CD4-positive, alpha-beta memory T cell (primary cell): Measurements from ENCODE around the gene ACTL7B. TPM values are rescaled to one million over a fixed set of nuclear protein-coding genes. Genes with fewer than 3 reads are reported as not detected.

Experiments used
- CTCF ChIA-PET: fragments of 350-600 bp; sonication (Branson Sonifier 250); formaldehyde crosslinking; loops from one replicate; lab custom pipeline; 2021; ENCODE audit warnings: inconsistent platforms; ENCODE audit not compliant: partially characterized antibody; lab: Charles Lee
- POLR2A ChIA-PET: fragments of 350-600 bp; sonication (Branson Sonifier 250); formaldehyde crosslinking; loops from one replicate; lab custom pipeline; 2021; ENCODE audit not compliant: partially characterized antibody; lab: Charles Lee
- DNase-seq, 5 donors: peaks; one replicate each; pipeline versions ENCODE4 v3.0.0 to v3.0.0-alpha.2; 2020 to 2022; ENCODE audit warnings: mixed read lengths in 1 of 5
- H3K27ac ChIP-seq: one replicate; pipeline ENCODE4 v1.7.0; 2013; ENCODE audit warnings: low read depth, low read length
- H3K27me3 ChIP-seq: 2 replicates; pipeline ENCODE4 v1.7.0; 2013; ENCODE audit warnings: mild to moderate bottlenecking, low read length, moderate library complexity; ENCODE audit not compliant: insufficient read depth
- H3K36me3 ChIP-seq: 2 replicates; pipeline ENCODE4 v1.7.0; 2013; ENCODE audit warnings: mild to moderate bottlenecking, low read length, moderate library complexity; ENCODE audit not compliant: insufficient read depth
- H3K4me1 ChIP-seq: 2 replicates; pipeline ENCODE4 v1.7.0; 2013; ENCODE audit warnings: mild to moderate bottlenecking, low read length, moderate library complexity; ENCODE audit not compliant: insufficient read depth
- H3K4me3 ChIP-seq, 2 donors: one replicate each; pipeline ENCODE4 v1.7.0; 2013; ENCODE audit warnings: low read length in 2 of 2, mild to moderate bottlenecking in 1 of 2
- H3K9me3 ChIP-seq, 2 donors: one replicate each; pipeline ENCODE4 v1.7.0; 2013; ENCODE audit warnings: low read length in 2 of 2, control low read depth in 1 of 2; ENCODE audit not compliant: control insufficient read depth in 1 of 2
- H3K27ac Mint-ChIP-seq, 7 donors: one replicate each; pipeline ENCODE4 v1.8.0; 2020 to 2021; ENCODE audit warnings: mixed read lengths in 7 of 7, mild to moderate bottlenecking in 6 of 7, inconsistent platforms in 3 of 7, moderate library complexity in 3 of 7
- H3K27me3 Mint-ChIP-seq, 2 donors: one replicate each; pipeline ENCODE4 v1.8.0; 2020 to 2021; ENCODE audit warnings: mixed read lengths in 2 of 2
- H3K36me3 Mint-ChIP-seq, 2 donors: one replicate each; pipeline ENCODE4 v1.8.0; 2020 to 2021; ENCODE audit warnings: mixed read lengths in 2 of 2, inconsistent platforms in 1 of 2, mild to moderate bottlenecking in 1 of 2
- H3K4me1 Mint-ChIP-seq, 4 donors: one replicate each; pipeline ENCODE4 v1.8.0; 2020 to 2021; ENCODE audit warnings: mixed read lengths in 4 of 4, mild to moderate bottlenecking in 1 of 4
- H3K4me3 Mint-ChIP-seq, 8 donors: one replicate each; pipeline ENCODE4 v1.8.0; 2020 to 2021; ENCODE audit warnings: mixed read lengths in 8 of 8, mild to moderate bottlenecking in 7 of 8, moderate library complexity in 6 of 8, inconsistent platforms in 3 of 8
- H3K9me3 Mint-ChIP-seq, 8 donors: one replicate each; pipeline ENCODE4 v1.8.0; 2020 to 2021; ENCODE audit warnings: mixed read lengths in 8 of 8, mild to moderate bottlenecking in 5 of 8, inconsistent platforms in 3 of 8, moderate library complexity in 1 of 8
- intact Hi-C: fragments of 100-400 bp; cut with micrococcal nuclease; formaldehyde crosslinking; loops from one replicate; pipeline ENCODE4 v1.15.1; 2023
- polyA plus RNA-seq, 2 donors: library from polyadenylated mRNA; unstranded; fragments of 300-500 nt; fragmentation: Illumina TruSeq; gene quantifications; one replicate each; pipeline ENCODE4 v1.2.3, GENCODE V29; 2021
- total RNA-seq, 2 experiments: library from RNA; stranded (reverse); gene quantifications; one replicate each; pipeline ENCODE4 v1.2.3, GENCODE V29; 2021

ACTL7B gene
- total and polyA plus RNA-seq, 4 experiments from 2014 or later: 0.15 TPM; not detected in 3

DNA sequence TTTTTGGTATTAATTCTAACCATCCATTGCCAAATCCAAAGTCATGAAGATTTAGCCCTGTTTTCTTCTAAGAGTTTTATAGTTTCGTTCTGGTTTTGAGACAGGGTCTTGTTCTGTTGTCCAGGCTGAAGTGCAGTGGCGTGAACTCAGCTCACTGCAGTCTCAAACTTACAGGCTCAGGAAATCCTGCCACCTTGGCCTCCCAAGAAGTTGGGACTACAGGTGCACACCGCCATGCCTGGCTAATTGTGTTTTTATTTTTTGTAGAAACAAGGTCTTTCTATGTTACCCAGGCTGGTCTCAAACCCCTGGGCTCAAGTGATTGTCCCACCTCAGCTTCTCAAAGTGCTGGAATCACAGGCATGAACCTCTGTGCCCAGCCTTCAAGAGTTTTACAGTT lies 27.3 kb upstream of the ACTL7B start:
- Mint-ChIP-seq H3K4me1 (peaks cover 0 to 2% (median 0%) of the 10 kb centered on the region in 4 donors), H3K27ac (peak overlapping the region in 1 of 7 donors; percentile 43), H3K4me3 (no peak overlapping the region), H3K36me3 (peaks cover 57 to 61% of the 10 kb centered on the region in 2 donors), H3K27me3 (no peaks in the 10 kb centered on the region), H3K9me3 (no peaks in the 10 kb centered on the region)
- Histone ChIP-seq H3K4me1 (no peaks in the 10 kb centered on the region), H3K36me3 (peaks cover 46% of the 10 kb centered on the region), H3K4me3 (no peak overlapping the region), H3K27me3 (no peaks in the 10 kb centered on the region), H3K27ac (no peak overlapping the region), H3K9me3 (no peaks in the 10 kb centered on the region)
- DNase-seq: no peak
- intact Hi-C loops: loop anchor here (10.0 kb wide), 1 partner anchor 312 kb away; no protein-coding TSS in a partner anchor
- POLR2A ChIA-PET: no interaction called here
- CTCF ChIA-PET: no interaction called here

GRCh38 chr9:108882052-108882888 lies 26.5 kb upstream of the ACTL7B start:
- H3K4me3 Mint-ChIP-seq: no peak overlapping the region
- H3K27me3 Mint-ChIP-seq: no peaks in the 10 kb centered on the region
- Histone ChIP-seq H3K27ac (no peak overlapping the region), H3K36me3 (peaks cover 50% of the 10 kb centered on the region), H3K4me1 (no peaks in the 10 kb centered on the region), H3K27me3 (no peaks in the 10 kb centered on the region), H3K4me3 (no peak overlapping the region), H3K9me3 (no peaks in the 10 kb centered on the region)
- ChIA-PET CTCF (no interaction called here), POLR2A (no interaction called here)
- no peaks in the 10 kb centered on the region for H3K9me3 Mint-ChIP-seq
- DNase-seq: no peak
- peaks cover 0 to 2% (median 0%) of the 10 kb centered on the region in 4 donors for H3K4me1 Mint-ChIP-seq
- peak overlapping the region in 2 of 7 donors; percentile 26 to 72 for H3K27ac Mint-ChIP-seq
- peaks cover 59 to 65% of the 10 kb centered on the region in 2 donors for H3K36me3 Mint-ChIP-seq
- intact Hi-C loops: loop anchor here (10.0 kb wide), 1 partner anchor 313 kb away; no protein-coding TSS in a partner anchor

DNA sequence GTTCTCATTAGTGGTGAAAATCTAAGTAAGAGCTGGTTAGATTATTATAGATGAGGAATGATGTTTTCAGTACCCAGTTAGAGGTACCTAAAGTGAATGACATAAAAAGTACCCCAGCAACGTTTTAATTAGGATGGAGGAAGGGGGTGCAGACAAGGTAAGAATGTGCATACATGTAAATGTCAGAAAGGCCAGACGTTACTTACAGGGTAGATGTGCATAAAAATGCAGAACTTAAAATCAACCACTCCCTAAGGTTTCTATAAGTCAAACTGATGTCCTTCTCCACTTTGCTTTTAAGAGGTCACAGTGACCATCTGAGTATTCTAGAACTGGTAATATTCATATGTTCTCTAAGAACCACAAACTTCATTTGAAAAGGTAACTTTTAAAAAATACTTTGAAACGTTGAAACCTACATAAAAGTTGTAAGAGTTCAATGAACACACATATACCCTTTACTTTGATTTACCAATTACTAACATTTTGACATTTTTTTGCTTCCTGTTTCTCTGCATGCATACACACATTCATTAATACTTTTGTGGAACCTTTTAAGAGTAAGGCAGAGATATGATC lies 25.0 kb upstream of the ACTL7B start:
- Histone ChIP-seq H3K27me3 (no peaks in the 10 kb centered on the region), H3K36me3 (peaks cover 55% of the 10 kb centered on the region), H3K4me1 (no peaks in the 10 kb centered on the region), H3K9me3 (no peaks in the 10 kb centered on the region), H3K27ac (no peak overlapping the region), H3K4me3 (no peak overlapping the region)
- no peak for DNase-seq
- peaks cover 62 to 63% of the 10 kb centered on the region in 2 donors for H3K36me3 Mint-ChIP-seq
- ChIA-PET CTCF (no interaction called here), POLR2A (no interaction called here)
- H3K27me3 Mint-ChIP-seq: no peaks in the 10 kb centered on the region
- no peak overlapping the region for H3K4me3 Mint-ChIP-seq
- intact Hi-C loops: loop anchor here (10.0 kb wide), 1 partner anchor 314 kb away; no protein-coding TSS in a partner anchor
- peaks cover 0 to 2% (median 0%) of the 10 kb centered on the region in 4 donors for H3K4me1 Mint-ChIP-seq
- H3K27ac Mint-ChIP-seq: no peak overlapping the region
- H3K9me3 Mint-ChIP-seq: no peaks in the 10 kb centered on the region

- Histone ChIP-seq H3K4me1 (no peaks in the 10 kb centered on the region), H3K9me3 (no peaks in the 10 kb centered on the region), H3K36me3 (peaks cover 63% of the 10 kb centered on the region), H3K27me3 (no peaks in the 10 kb centered on the region), H3K4me3 (no peak overlapping the region), H3K27ac (no peak overlapping the region)
- Mint-ChIP-seq H3K27me3 (no peaks in the 10 kb centered on the region), H3K4me1 (no peaks in the 10 kb centered on the region), H3K4me3 (no peak overlapping the region), H3K36me3 (peaks cover 74 to 84% of the 10 kb centered on the region in 2 donors), H3K27ac (no peak overlapping the region), H3K9me3 (no peaks in the 10 kb centered on the region)
- ChIA-PET POLR2A (no interaction called here), CTCF (no interaction called here)
- intact Hi-C loops: no loop called here
- no peak for DNase-seq
Observed at GRCh38 chr9:108877524-108877923, 21.7 kb upstream of the ACTL7B start.

DNA sequence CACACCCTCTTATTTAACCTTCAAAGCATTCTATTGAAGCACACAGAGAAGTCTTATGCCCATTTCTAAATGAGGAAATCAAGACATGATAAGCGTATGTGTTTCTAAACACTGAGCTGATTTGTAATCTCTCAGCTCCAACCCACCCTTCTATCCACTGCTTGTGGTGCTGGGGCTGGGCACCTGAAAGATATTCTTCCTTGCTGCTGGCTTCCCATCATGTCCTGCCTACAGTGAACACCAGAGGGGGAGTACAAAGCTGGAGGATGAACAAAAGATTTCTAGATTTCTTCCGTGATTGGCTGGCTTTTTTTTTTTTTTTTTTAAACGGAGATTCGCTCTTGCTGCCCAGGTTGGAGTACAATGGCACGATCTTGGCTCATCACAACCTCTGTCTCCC lies 20.6 kb upstream of the ACTL7B start:
- DNase-seq: no peak
- Histone ChIP-seq H3K4me1 (no peaks in the 10 kb centered on the region), H3K27me3 (no peaks in the 10 kb centered on the region), H3K27ac (no peak overlapping the region), H3K4me3 (no peak overlapping the region), H3K9me3 (no peaks in the 10 kb centered on the region), H3K36me3 (peaks cover 59% of the 10 kb centered on the region)
- Mint-ChIP-seq H3K9me3 (no peaks in the 10 kb centered on the region), H3K4me3 (no peak overlapping the region), H3K36me3 (peaks cover 78 to 85% of the 10 kb centered on the region in 2 donors), H3K27me3 (no peaks in the 10 kb centered on the region), H3K4me1 (no peaks in the 10 kb centered on the region), H3K27ac (no peak overlapping the region)
- ChIA-PET CTCF (no interaction called here), POLR2A (no interaction called here)
- intact Hi-C loops: no loop called here

GRCh38 chr9:108874058-108874788 lies 18.4 kb upstream of the ACTL7B start:
- Histone ChIP-seq H3K27me3 (no peaks in the 10 kb centered on the region), H3K27ac (no peak overlapping the region), H3K36me3 (peaks cover 42% of the 10 kb centered on the region), H3K4me3 (no peak overlapping the region), H3K9me3 (no peaks in the 10 kb centered on the region), H3K4me1 (no peaks in the 10 kb centered on the region)
- DNase-seq: no peak
- no peak overlapping the region for H3K27ac Mint-ChIP-seq
- H3K27me3 Mint-ChIP-seq: no peaks in the 10 kb centered on the region
- ChIA-PET POLR2A (no interaction called here), CTCF (interaction anchor here (1.1 kb wide), 1 partner anchor 22 kb away, joined by 3 read pairs; no protein-coding TSS in a partner anchor)
- no peak overlapping the region for H3K4me3 Mint-ChIP-seq
- H3K36me3 Mint-ChIP-seq: peaks cover 80 to 82% of the 10 kb centered on the region in 2 donors
- no peaks in the 10 kb centered on the region for H3K4me1 Mint-ChIP-seq
- intact Hi-C loops: no loop called here
- no peaks in the 10 kb centered on the region for H3K9me3 Mint-ChIP-seq
